Sigmoid colon (tissue), 7 donors: ENCODE data around the gene SMIM30. TPM values are rescaled to one million over a fixed set of nuclear protein-coding genes. Genes with fewer than 3 reads are reported as not detected.
A peak's percentile ranks its signal among the peaks of the same experiment; 100 is the strongest.

Experiments
- DNase-seq: peaks from one replicate; pipeline ENCODE4 v3.0.0-alpha.2; 2019
- H3K27ac ChIP-seq, 4 donors: fragments of 200-600 bp; sonication (generic); one replicate each; pipeline ENCODE4 v1.5.1; 2016 to 2019; ENCODE audit warnings: mild to moderate bottlenecking in 1 of 4
- H3K27me3 ChIP-seq, 3 donors: fragments of 200-600 bp; sonication (generic); one replicate each; pipeline ENCODE4 v1.5.1; 2019; ENCODE audit warnings: mild to moderate bottlenecking in 1 of 3
- H3K36me3 ChIP-seq, 4 donors: fragments of 200-600 bp; sonication (generic); one replicate each; pipeline ENCODE4 v1.5.1; 2016 to 2019
- H3K4me1 ChIP-seq, 4 donors: fragments of 200-600 bp; sonication (generic); one replicate each; pipeline ENCODE4 v1.5.1; 2017 to 2019
- H3K4me3 ChIP-seq, 4 donors: fragments of 200-600 bp; sonication (generic); one replicate each; pipeline ENCODE4 v1.5.1; 2017 to 2019; ENCODE audit warnings: mild to moderate bottlenecking in 2 of 4, moderate library complexity in 1 of 4
- H3K9me3 ChIP-seq, 4 donors: fragments of 200-600 bp in 3 of 4; sonication (generic) in 3 of 4; one replicate each; pipeline versions ENCODE4 v1.5.1 to v1.6.1; 2013 to 2019
- CTCF ChIP-seq, 4 experiments: fragments of 450-650 bp in 3 of 4; fragments of 200-600 bp in 1 of 4; IDR thresholded peaks; one replicate each; pipeline ENCODE4 v1.5.1; 2016 to 2019; ENCODE audit warnings: antibody characterized with exemption in 4 of 4, mild to moderate bottlenecking in 3 of 4, moderate library complexity in 2 of 4
- EP300 ChIP-seq, 4 donors: sonication (generic); formaldehyde crosslinking; IDR thresholded peaks; one replicate each; pipeline ENCODE4 v1.6.1; 2017; ENCODE audit warnings: antibody characterized with exemption in 4 of 4
- POLR2A ChIP-seq, 2 donors: fragments of 450-650 bp; IDR thresholded peaks; one replicate each; pipeline ENCODE4 v1.6.1; 2016; ENCODE audit warnings: antibody characterized with exemption in 2 of 2, mild to moderate bottlenecking in 2 of 2, moderate library complexity in 2 of 2
- POLR2AphosphoS5 ChIP-seq, 4 donors: sonication (generic); formaldehyde crosslinking; IDR thresholded peaks; one replicate each; pipeline ENCODE4 v1.6.1; 2017; ENCODE audit warnings: antibody characterized with exemption in 4 of 4
- WGBS, 2 donors: extraction: QIAGEN DNeasy Blood & Tissue Kit; methylation state at CpG; one replicate each; pipeline ENCODE4 v1.1.7; 2013; 5-methylcytosine and 5-hydroxymethylcytosine counted together
- intact Hi-C: fragments of 100-400 bp; cut with DNase I; formaldehyde crosslinking; loops from one replicate; pipeline ENCODE4 v1.15.1; 2023
- polyA plus RNA-seq, 3 donors: library from polyadenylated mRNA; stranded (reverse); fragments of 200-250 nt; gene quantifications; one replicate each; pipeline ENCODE4 v1.2.3, GENCODE V29; 2013
- total RNA-seq, 4 donors: library from RNA; depleted of rRNA; stranded (reverse); fragments of >200 nt; gene quantifications; one replicate each; pipeline ENCODE4 v1.1.0, GENCODE V29; 2016
- donor health status: healthy with polysubstance abuse.
- donor health status: Bipolar disorder and iron deficiency.
- donor health status: healthy.

Gene SMIM30
- total and polyA plus RNA-seq, 7 donors, result 37.0 to 79.0 (median 56.7) TPM

DNA sequence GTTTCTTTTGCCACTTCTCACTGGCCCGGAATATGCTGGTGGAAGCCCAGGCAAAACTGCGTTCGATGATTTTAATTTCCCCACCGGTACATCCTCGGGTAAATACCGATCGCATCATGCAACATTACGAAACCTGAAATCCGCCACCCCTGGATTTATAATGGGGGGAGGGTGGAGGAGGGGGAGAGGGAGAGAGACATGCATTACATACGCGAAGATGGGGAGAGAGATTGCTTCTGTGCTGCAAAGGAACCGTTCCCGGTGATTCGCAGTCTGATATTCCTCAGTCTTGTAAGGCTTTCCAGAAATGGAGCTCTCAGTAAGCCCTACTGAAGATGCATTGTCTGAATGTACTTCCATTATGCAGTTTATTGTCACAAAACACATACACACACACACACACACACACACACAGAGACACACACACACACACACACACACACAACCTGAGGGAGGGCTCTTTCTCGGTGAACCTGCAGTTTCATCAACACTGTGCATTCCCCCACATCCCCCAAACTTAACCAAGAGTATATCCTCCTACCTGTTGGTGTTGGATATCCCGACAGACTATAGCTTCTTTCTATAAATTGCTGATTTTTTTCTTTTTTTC lies 32.5 kb downstream of the SMIM30 start:
- Histone ChIP-seq H3K36me3 (no peaks in the 10 kb centered on the region), H3K27ac (no peak overlapping the region), H3K4me1 (peaks cover 0 to 18% (median 10%) of the 10 kb centered on the region in 4 donors), H3K4me3 (peak overlapping the region; percentile 30 to 54 (median 52)), H3K27me3 (no peaks in the 10 kb centered on the region), H3K9me3 (no peaks in the 10 kb centered on the region)
- 28 to 31% methylated on average over 16 of the region's 16 CpGs for WGBS, 2 donors
- TF ChIP-seq POLR2AphosphoS5 (IDR thresholded peaks at IDR 0.05) (no peak), EP300 (IDR thresholded peaks at IDR 0.05) (no peak), POLR2A (IDR thresholded peaks at IDR 0.05) (no peak), CTCF (IDR thresholded peaks at IDR 0.05) (no peak)
- intact Hi-C loops, result no loop called here
- DNase-seq, result no peak

GRCh38 chr7:113084496-113085172 lies 33.7 kb downstream of the SMIM30 start:
- TF ChIP-seq POLR2A (IDR thresholded peaks at IDR 0.05), result no peak
- TF ChIP-seq CTCF (IDR thresholded peaks at IDR 0.05), result no peak
- TF ChIP-seq POLR2AphosphoS5 (IDR thresholded peaks at IDR 0.05), result no peak
- no peak for TF ChIP-seq EP300 (IDR thresholded peaks at IDR 0.05)
- no peak overlapping the region for H3K4me3 ChIP-seq
- H3K27me3 ChIP-seq, result no peaks in the 10 kb centered on the region
- no peak overlapping the region for H3K27ac ChIP-seq
- no peaks in the 10 kb centered on the region for H3K36me3 ChIP-seq
- intact Hi-C loops, result no loop called here
- peaks cover 0 to 18% (median 10%) of the 10 kb centered on the region in 4 donors for H3K4me1 ChIP-seq
- no peaks in the 10 kb centered on the region for H3K9me3 ChIP-seq
- WGBS, 2 donors, result 71 to 84% methylated on average over 4 of the region's 4 CpGs
- DNase-seq, result no peak

- no peaks in the 10 kb centered on the region for H3K36me3 ChIP-seq
- DNase-seq, result no peak
- intact Hi-C loops, result no loop called here
- no peaks in the 10 kb centered on the region for H3K9me3 ChIP-seq
- peaks cover 0 to 18% (median 10%) of the 10 kb centered on the region in 4 donors for H3K4me1 ChIP-seq
- TF ChIP-seq POLR2AphosphoS5 (IDR thresholded peaks at IDR 0.05) (no peak), POLR2A (IDR thresholded peaks at IDR 0.05) (no peak), EP300 (IDR thresholded peaks at IDR 0.05) (no peak), CTCF (IDR thresholded peaks at IDR 0.05) (no peak)
- no peak overlapping the region for H3K4me3 ChIP-seq
- H3K27ac ChIP-seq, result no peak overlapping the region
- WGBS, 2 donors, result 87 to 90% methylated on average over 10 of the region's 10 CpGs
- no peaks in the 10 kb centered on the region for H3K27me3 ChIP-seq
Measured at GRCh38 chr7:113083816-113084495, 34.4 kb downstream of the SMIM30 start.

- TF ChIP-seq EP300 (IDR thresholded peaks at IDR 0.05) (no peak), CTCF (IDR thresholded peaks at IDR 0.05) (no peak), POLR2AphosphoS5 (IDR thresholded peaks at IDR 0.05) (no peak)
- H3K36me3 ChIP-seq, result no peaks in the 10 kb centered on the region
- intact Hi-C loops, result no loop called here
- H3K27me3 ChIP-seq, result no peaks in the 10 kb centered on the region
- no peak overlapping the region for H3K27ac ChIP-seq
- no peak overlapping the region for H3K4me3 ChIP-seq
- no peaks in the 10 kb centered on the region for H3K9me3 ChIP-seq
- DNase-seq, result no peak
- WGBS, 2 donors, result 83 to 84% methylated on average over 1 of the region's 1 CpG
- H3K4me1 ChIP-seq, result peaks cover 0 to 18% (median 10%) of the 10 kb centered on the region in 4 donors
Measured at GRCh38 chr7:113083132-113083815, 35.1 kb downstream of the SMIM30 start.
